ENCODE measurements around the gene RPL4.
A peak's percentile ranks its signal among the peaks of the same experiment; 100 is the strongest.

The RPL4 gene

DNA sequence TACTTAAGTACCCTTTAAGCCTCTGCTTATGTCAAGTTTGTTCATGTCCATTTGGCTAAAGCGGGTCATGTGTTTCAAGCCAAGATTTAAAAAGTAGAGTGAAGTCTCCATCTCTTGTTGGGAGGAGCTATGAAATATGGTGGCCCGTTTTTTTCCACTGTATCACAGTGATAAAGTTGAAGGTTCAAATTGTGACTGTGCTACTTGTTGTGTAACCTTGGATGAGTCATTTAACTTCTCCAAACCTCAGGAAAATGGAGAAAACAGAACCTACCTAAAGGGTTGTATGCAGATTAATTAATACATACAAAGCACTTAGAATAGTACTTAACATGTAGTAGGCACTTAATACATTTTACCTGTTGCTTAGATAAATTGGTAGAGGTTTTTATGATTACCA lies 50.5 kb downstream of the RPL4 start:
- no peak for DNase-seq

DNA sequence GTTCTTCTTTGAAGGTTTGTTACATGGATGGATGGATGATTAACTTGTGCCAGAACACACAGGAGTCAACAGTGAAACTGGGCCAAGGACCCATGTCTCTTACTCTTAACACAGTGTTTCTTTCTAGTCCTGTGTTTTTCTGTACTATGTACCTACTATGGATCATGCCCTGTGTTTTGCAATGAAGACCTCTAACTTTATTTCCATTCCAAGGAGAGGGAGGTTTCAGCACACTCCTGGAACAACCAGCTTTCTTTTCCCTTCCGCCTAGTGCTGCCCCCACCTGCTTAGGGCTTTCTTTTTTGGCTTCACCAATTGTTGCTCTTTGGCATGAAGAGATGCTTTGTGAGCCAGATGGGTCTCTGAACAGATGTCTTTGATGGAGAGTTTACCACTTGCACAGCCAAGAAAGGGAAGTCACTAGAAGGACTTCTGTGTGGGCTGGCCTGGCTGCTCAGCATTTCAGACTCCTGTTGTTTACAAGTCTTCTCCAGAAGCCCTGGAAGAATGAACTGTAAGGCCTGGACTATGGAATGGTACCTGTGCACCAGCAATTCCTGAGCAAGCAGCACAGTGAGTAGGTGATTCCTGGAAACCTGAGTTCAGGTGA lies 51.6 kb downstream of the RPL4 start:
- DNase-seq: peak; percentile 21

DNA sequence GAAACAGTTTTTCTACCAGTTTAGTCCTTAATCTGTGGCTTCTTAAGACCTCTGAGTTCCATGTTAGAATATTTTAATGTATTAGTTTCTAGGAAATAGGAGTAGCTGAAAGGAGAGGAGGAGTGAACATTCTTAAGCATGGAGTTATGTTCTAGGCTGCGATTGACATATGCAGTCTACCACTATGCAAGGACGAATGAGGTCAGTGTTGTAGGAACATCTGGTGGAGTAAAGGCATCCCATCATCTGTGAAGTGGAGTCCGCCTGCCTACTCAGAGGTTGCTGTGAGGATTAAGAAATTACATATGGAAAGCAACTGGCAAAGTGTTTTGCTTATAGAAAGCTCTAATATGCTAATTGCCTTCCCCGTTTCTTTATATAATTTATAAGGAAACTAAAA lies 52.2 kb downstream of the RPL4 start:
- no peak for DNase-seq

Measured in NCI-H2171 treated with DMSO at 0.1 percent for 48 hours (cell line).